Measurements from ENCODE around the gene ANKRD35.

Gene ANKRD35

DNA sequence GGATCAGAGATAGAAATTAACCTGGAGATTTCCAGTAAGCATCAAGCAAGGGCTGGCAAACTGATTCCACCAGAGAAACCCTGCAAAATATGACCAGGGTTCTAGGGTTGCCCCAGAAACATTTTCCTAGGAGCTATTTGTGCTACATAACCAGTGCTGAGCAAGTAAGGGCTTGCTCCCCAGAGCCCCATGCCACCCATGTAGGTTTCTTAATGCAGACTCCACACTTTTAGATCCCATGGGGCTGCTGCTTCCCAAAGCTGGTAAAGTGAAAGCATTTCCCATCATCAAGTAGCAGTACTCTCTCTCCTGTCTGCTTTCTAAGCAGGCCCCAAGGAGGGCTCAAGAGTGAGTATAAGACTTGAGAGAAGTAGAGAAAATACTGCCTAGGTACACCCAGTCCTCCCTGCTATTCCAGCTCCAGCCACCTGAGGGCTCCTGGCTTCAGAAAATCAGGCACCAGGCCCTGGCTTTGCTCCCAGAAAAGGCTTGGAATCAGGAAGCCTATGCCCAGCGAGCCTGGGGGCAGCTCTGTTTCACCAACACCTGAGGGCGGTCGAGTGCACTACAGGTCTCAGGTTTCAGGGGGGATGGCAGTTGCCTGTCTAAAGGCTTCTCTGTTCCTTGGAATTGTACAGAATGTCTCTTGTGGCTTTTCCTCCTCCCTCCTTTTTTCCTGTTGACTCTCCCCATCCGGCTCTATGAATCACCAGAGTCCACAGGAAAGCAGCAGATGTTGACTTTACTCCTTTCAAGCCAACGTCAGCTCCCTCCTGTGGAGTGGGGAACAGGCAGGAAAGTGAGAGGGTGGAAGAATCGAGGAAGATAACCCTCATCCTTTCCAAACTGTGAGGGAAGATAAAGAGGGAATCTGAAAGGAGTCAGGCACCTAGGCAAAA lies 6.2 kb upstream of the ANKRD35 start:
- peak overlapping the region; percentile 43 for H3K27ac ChIP-seq (ENCODE audit: low read depth, low read length)

DNA sequence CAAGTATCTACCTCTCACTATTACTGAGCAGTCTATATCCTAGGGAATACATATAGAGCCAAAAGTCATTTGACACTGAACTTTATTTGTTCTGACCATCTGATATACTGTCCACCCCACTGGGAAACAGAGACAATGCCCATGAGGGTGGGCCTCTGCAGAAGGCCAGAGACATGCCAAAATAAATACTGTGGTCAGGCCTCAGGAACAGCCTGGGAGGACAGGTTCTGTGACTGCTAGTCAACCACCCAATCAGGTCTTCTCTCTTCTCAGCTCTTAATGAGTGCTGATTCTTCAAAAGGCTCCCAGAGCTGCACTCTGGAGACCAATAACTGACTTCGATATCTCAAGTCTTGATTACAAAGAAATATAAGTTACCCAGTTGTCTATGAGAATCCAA lies 5.5 kb upstream of the ANKRD35 start:
- H3K9me3 ChIP-seq (ENCODE audit: low read length): no peaks in the 10 kb centered on the region
- no peaks in the 10 kb centered on the region for H3K36me3 ChIP-seq (ENCODE audit: insufficient read depth, low read length)
- H3K27me3 ChIP-seq (ENCODE audit: control insufficient read depth in 1 of 2, insufficient read depth in 2 of 2, low read length in 2 of 2): no peaks in the 10 kb centered on the region
- H3K27ac ChIP-seq (ENCODE audit: low read depth, low read length): no peak overlapping the region
- H3K4me1 ChIP-seq (ENCODE audit: insufficient read depth, low read length): peaks cover 21% of the 10 kb centered on the region
- H3K4me3 ChIP-seq (ENCODE audit: low read depth in 1 of 2, low read length in 2 of 2): no peak overlapping the region
- no peak overlapping the region for H3K9ac ChIP-seq (ENCODE audit: low read length)

More for the DNA sequence above, 6.2 kb upstream of the ANKRD35 start:
- H3K27me3 ChIP-seq (ENCODE audit: control insufficient read depth in 1 of 2, insufficient read depth in 2 of 2, low read length in 2 of 2): no peaks in the 10 kb centered on the region
- H3K4me1 ChIP-seq (ENCODE audit: insufficient read depth, low read length): peaks cover 21% of the 10 kb centered on the region
- peak overlapping the region in 1 of 2 donors; percentile 39 for H3K4me3 ChIP-seq (ENCODE audit: low read depth in 1 of 2, low read length in 2 of 2)
- H3K9ac ChIP-seq (ENCODE audit: low read length): peak overlapping the region; percentile 42
- H3K9me3 ChIP-seq (ENCODE audit: low read length): no peaks in the 10 kb centered on the region
- no peaks in the 10 kb centered on the region for H3K36me3 ChIP-seq (ENCODE audit: insufficient read depth, low read length)

DNA sequence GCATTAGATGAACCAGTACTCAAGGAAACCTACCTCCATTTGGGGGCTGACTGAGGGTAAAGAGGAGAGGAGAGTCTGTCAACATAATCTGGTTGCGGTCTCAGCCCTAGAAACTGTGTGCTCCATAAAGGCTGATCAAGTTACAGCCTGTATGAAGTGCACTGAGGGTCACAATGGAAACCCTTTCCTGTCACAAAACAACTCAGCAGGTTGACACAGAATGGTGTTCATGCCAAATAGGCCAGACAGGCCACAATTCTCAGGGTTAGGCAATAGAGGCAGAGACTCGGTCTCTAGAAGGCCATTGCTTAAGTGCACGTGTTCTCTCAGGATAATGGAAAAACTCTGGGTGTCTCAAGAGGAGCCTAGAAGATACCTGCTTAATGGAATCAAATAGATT lies 4.1 kb upstream of the ANKRD35 start:
- Histone ChIP-seq H3K9ac (ENCODE audit: low read length) (no peak overlapping the region), H3K27me3 (ENCODE audit: control insufficient read depth in 1 of 2, insufficient read depth in 2 of 2, low read length in 2 of 2) (peaks cover 0 to 6% of the 10 kb centered on the region in 2 donors), H3K9me3 (ENCODE audit: low read length) (no peaks in the 10 kb centered on the region), H3K4me1 (ENCODE audit: insufficient read depth, low read length) (peaks cover 28% of the 10 kb centered on the region), H3K27ac (ENCODE audit: low read depth, low read length) (no peak overlapping the region), H3K4me3 (ENCODE audit: low read depth in 1 of 2, low read length in 2 of 2) (no peak overlapping the region), H3K36me3 (ENCODE audit: insufficient read depth, low read length) (no peaks in the 10 kb centered on the region)

DNA sequence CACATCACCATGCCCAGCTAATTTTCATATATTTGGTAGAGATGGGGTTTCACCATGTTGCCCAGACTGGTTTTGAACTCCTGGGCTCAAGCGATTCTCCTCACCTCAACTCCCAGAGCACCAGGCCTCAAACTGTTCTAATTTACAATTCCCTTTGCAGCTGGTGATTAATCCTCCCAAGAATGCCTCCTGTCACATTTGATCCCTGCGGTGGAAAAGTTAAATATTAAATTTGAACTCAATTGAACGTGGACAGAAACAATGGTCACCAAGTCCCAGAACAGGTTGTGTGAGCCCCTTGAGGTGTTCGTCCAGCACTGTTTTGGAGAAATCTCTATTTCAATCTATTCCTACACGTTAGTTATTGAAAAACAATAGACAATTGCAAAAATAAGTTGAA lies 2.0 kb upstream of the ANKRD35 start:
- Histone ChIP-seq H3K4me1 (ENCODE audit: insufficient read depth, low read length) (peaks cover 23% of the 10 kb centered on the region), H3K9ac (ENCODE audit: low read length) (no peak overlapping the region), H3K9me3 (ENCODE audit: low read length) (no peaks in the 10 kb centered on the region), H3K4me3 (ENCODE audit: low read depth in 1 of 2, low read length in 2 of 2) (no peak overlapping the region), H3K27ac (ENCODE audit: low read depth, low read length) (no peak overlapping the region), H3K36me3 (ENCODE audit: insufficient read depth, low read length) (no peaks in the 10 kb centered on the region), H3K27me3 (ENCODE audit: control insufficient read depth in 1 of 2, insufficient read depth in 2 of 2, low read length in 2 of 2) (peaks cover 0 to 6% of the 10 kb centered on the region in 2 donors)

DNA sequence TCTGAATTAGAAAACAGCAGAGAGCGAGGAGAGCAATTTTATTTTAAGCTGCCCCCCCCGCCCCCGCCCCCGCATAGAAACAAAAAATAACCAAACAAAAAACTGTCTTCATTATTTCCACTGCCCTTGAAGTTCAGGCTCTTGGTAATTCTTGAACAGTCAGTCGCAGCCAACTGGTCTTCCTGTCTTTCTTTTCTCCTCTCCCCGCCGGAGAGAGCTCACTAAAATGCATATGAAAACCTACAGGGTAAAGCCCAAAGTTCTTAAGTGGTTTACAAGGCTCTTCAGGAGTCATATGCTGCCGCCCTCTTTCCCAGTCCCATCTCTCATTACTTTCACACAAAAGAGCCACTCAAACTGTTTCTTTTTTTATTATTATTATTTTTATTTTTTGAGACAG lies 1.1 kb upstream of the ANKRD35 start:
- H3K4me1 ChIP-seq (ENCODE audit: insufficient read depth, low read length): peaks cover 16% of the 10 kb centered on the region
- H3K27ac ChIP-seq (ENCODE audit: low read depth, low read length): no peak overlapping the region
- peaks cover 0 to 6% of the 10 kb centered on the region in 2 donors for H3K27me3 ChIP-seq (ENCODE audit: control insufficient read depth in 1 of 2, insufficient read depth in 2 of 2, low read length in 2 of 2)
- H3K36me3 ChIP-seq (ENCODE audit: insufficient read depth, low read length): no peaks in the 10 kb centered on the region
- H3K9ac ChIP-seq (ENCODE audit: low read length): no peak overlapping the region
- H3K4me3 ChIP-seq (ENCODE audit: low read depth in 1 of 2, low read length in 2 of 2): no peak overlapping the region
- no peaks in the 10 kb centered on the region for H3K9me3 ChIP-seq (ENCODE audit: low read length)

DNA sequence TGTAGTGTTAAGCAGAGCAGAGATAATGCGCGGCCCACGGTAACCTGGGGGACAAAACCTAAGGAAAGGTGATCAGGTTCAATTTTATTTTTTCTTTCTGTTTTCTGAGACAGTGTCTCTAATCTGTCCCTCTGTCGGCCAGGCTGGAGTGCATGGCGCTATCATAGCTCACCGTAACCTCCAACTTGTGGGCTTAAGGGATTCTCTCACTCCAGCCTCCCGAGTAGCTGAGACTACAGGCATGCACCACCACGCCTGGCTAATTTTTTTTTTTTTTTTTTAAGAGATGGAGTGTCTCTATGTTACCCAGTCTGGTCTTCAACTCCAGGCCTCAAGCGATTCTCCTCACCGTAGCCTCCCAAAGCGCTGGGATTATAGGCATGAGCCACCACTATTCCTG lies 724 bp upstream of the ANKRD35 start:
- peak overlapping the region; percentile 1 for H3K27ac ChIP-seq (ENCODE audit: low read depth, low read length)
- peak overlapping the region; percentile 66 to 87 for H3K4me3 ChIP-seq (ENCODE audit: low read depth in 1 of 2, low read length in 2 of 2)
- H3K9ac ChIP-seq (ENCODE audit: low read length): no peak overlapping the region
- no peaks in the 10 kb centered on the region for H3K9me3 ChIP-seq (ENCODE audit: low read length)
- H3K27me3 ChIP-seq (ENCODE audit: control insufficient read depth in 1 of 2, insufficient read depth in 2 of 2, low read length in 2 of 2): peaks cover 0 to 6% of the 10 kb centered on the region in 2 donors
- no peaks in the 10 kb centered on the region for H3K36me3 ChIP-seq (ENCODE audit: insufficient read depth, low read length)
- peaks cover 12% of the 10 kb centered on the region for H3K4me1 ChIP-seq (ENCODE audit: insufficient read depth, low read length)

DNA sequence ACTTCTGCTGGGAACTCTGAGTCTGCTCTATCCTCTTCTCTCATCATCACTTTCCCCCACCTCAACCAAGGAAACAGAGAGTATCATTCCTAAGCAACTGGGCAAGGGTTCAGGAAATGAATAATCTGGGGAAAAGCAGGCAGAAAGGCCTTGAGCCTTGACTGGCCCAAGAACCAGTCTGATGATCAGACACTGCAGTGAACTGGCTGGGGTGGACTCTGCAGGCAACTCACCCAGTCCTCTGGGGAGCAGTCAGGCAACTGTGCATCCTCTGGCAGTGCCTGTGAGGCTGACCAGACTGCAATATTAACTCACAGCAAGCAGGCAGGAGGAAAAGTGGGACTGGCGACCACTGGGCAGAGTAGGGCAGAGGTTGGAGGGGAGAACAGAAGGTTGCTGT lies 991 bp downstream of the ANKRD35 start:
- H3K9ac ChIP-seq (ENCODE audit: low read length): no peak overlapping the region
- H3K36me3 ChIP-seq (ENCODE audit: insufficient read depth, low read length): no peaks in the 10 kb centered on the region
- H3K9me3 ChIP-seq (ENCODE audit: low read length): no peaks in the 10 kb centered on the region
- peaks cover 7% of the 10 kb centered on the region for H3K4me1 ChIP-seq (ENCODE audit: insufficient read depth, low read length)
- peaks cover 0 to 6% of the 10 kb centered on the region in 2 donors for H3K27me3 ChIP-seq (ENCODE audit: control insufficient read depth in 1 of 2, insufficient read depth in 2 of 2, low read length in 2 of 2)
- no peak overlapping the region for H3K27ac ChIP-seq (ENCODE audit: low read depth, low read length)
- no peak overlapping the region for H3K4me3 ChIP-seq (ENCODE audit: low read depth in 1 of 2, low read length in 2 of 2)

DNA sequence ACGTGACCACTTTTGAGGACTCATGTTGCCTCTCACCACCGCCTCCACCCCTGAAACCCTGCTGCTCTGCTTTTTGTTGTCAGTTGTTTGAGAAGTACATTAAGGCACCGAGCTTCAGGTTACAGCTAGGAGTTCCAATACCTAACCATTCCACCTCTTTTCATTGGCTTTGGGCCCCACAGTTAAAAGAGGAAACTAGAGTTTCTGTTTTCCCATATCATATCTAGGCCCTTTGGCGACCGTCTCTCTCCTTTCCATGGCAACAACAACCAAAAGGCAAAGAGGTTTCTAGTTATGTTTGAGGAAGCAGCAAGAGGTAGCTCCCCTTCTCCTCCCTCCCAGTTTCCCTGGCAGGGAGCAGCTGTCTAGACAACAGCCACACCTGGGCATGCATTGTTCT lies 5.9 kb downstream of the ANKRD35 start:
- Histone ChIP-seq H3K27ac (ENCODE audit: low read depth, low read length) (no peak overlapping the region), H3K9ac (ENCODE audit: low read length) (no peak overlapping the region), H3K4me3 (ENCODE audit: low read depth in 1 of 2, low read length in 2 of 2) (no peak overlapping the region), H3K27me3 (ENCODE audit: control insufficient read depth in 1 of 2, insufficient read depth in 2 of 2, low read length in 2 of 2) (peaks cover 0 to under 1% of the 10 kb centered on the region in 2 donors), H3K4me1 (ENCODE audit: insufficient read depth, low read length) (no peaks in the 10 kb centered on the region), H3K36me3 (ENCODE audit: insufficient read depth, low read length) (no peaks in the 10 kb centered on the region), H3K9me3 (ENCODE audit: low read length) (no peaks in the 10 kb centered on the region)

DNA sequence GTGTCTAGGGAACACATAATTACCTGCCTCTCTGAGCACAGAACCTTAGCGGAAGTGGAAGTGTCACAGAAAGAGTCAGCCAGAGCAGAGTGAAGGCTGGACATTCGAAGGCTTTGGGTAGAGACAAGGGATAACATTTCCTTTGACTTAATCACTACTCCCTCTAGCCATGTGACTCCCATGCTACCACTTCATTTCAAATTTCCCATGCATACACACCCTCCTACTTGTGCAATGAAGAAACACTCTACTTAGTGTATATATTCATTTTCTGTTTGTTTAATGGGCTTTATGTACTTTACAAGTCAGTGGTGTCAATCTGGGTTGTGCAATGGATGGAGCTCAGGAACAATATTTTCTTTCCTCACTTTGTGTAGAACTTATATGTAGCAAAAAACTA lies 6.9 kb downstream of the ANKRD35 start:
- H3K4me1 ChIP-seq (ENCODE audit: insufficient read depth, low read length): no peaks in the 10 kb centered on the region
- no peak overlapping the region for H3K27ac ChIP-seq (ENCODE audit: low read depth, low read length)
- H3K27me3 ChIP-seq (ENCODE audit: control insufficient read depth in 1 of 2, insufficient read depth in 2 of 2, low read length in 2 of 2): no peaks in the 10 kb centered on the region
- H3K9me3 ChIP-seq (ENCODE audit: low read length): no peaks in the 10 kb centered on the region
- no peak overlapping the region for H3K4me3 ChIP-seq (ENCODE audit: low read depth in 1 of 2, low read length in 2 of 2)
- H3K9ac ChIP-seq (ENCODE audit: low read length): no peak overlapping the region
- H3K36me3 ChIP-seq (ENCODE audit: insufficient read depth, low read length): no peaks in the 10 kb centered on the region

DNA sequence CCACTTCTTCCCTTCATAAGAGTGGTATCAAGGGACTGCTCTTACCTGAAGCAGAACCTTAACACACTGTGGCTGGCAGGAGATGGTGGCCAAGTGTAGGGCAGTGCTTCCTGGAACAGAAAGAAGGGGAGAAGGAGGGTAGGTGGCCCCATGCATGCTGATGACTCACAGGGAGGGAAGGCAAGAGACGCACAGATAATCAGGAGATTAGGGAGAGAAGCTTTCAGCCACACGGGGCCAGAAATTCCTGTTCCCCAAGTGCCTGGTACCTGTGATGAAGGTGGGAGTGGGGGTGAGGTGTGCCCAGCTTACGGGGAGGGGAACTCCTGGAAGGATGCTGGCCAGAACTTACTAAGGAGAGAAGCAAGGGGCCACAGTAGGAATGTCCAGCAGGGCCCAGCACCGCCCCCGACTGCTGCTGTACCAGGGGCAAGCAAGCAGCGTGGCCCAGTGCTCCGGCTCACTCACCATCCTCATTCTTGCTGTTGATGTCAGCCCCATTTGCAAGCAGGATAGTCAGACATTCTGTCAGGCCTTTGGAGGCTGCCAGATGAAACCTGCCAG lies 7.7 kb downstream of the ANKRD35 start:
- no peak overlapping the region for H3K27ac ChIP-seq (ENCODE audit: low read depth, low read length)

DNA sequence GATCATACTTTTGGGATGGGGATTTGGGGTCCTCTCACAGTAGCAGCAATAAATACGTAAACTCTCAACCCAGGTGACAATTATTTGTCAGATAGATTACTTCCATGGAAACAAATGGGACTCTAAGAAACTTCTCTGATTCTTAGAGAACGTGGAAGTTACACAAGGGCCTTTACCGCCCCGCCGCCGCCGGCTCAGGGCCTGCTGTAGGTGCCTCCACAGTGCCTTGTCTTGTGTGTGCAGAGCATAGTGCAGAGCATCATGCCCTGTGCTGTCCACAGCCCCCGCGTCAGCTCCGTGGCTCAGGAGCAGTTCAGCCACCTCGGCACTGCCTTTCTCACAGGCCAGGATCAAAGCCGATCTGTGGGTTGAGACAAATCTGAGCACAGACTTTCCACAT lies 11.0 kb downstream of the ANKRD35 start:
- Histone ChIP-seq H3K4me1 (ENCODE audit: insufficient read depth, low read length) (peaks cover 13% of the 10 kb centered on the region), H3K36me3 (ENCODE audit: insufficient read depth, low read length) (no peaks in the 10 kb centered on the region), H3K4me3 (ENCODE audit: low read depth in 1 of 2, low read length in 2 of 2) (no peak overlapping the region), H3K9me3 (ENCODE audit: low read length) (no peaks in the 10 kb centered on the region), H3K27me3 (ENCODE audit: control insufficient read depth in 1 of 2, insufficient read depth in 2 of 2, low read length in 2 of 2) (no peaks in the 10 kb centered on the region), H3K27ac (ENCODE audit: low read depth, low read length) (no peak overlapping the region), H3K9ac (ENCODE audit: low read length) (no peak overlapping the region)

More for the DNA sequence above, 7.7 kb downstream of the ANKRD35 start:
- H3K9me3 ChIP-seq (ENCODE audit: low read length): no peaks in the 10 kb centered on the region
- H3K36me3 ChIP-seq (ENCODE audit: insufficient read depth, low read length): no peaks in the 10 kb centered on the region
- peaks cover 2% of the 10 kb centered on the region for H3K4me1 ChIP-seq (ENCODE audit: insufficient read depth, low read length)
- H3K4me3 ChIP-seq (ENCODE audit: low read depth in 1 of 2, low read length in 2 of 2): no peak overlapping the region
- no peak overlapping the region for H3K9ac ChIP-seq (ENCODE audit: low read length)
- no peaks in the 10 kb centered on the region for H3K27me3 ChIP-seq (ENCODE audit: control insufficient read depth in 1 of 2, insufficient read depth in 2 of 2, low read length in 2 of 2)

Measured in muscle layer of colon (tissue), 2 donors.